MM.1S (cell line): ENCODE results near the gene ZNF556.
"Not testable (repeated sequence)": the region's sequence is repeated elsewhere in the genome, so short reads cannot be mapped to it uniquely, and the experiment has no call there.

Source experiments
- EZH2phosphoT487 ChIP-seq: fragments of 300-600 bp; sonication (generic); IDR thresholded peaks from 2 replicates; pipeline ENCODE4 v1.6.1; 2018; ENCODE audit warnings: antibody characterized with exemption, low read length
- TF ChIP-seq, protein P1 (sequence below): fragments of 300-600 bp; sonication (generic); IDR thresholded peaks from 2 replicates; pipeline ENCODE4 v1.5.1; 2016; ENCODE audit warnings: antibody characterized with exemption, low read length, mixed read lengths

DNA sequence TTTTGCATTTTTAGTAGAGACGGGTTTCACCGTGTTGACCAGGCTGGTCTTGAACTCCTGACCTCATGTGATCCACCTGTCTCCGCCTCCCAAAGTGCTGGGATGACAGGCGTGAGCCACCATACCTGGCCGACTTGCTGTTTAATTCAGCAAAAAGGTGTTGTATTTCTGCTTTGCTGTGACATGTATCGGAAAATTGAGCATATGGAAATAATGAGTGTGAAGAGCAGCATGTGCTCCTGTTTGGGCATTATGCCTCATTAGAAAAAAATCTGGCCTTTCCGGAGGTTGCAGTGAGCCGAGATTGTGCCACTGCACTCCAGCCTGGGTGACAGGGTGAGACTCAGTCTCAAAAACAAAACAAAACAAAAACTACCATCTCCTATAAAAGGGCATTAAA is 23.4 kb downstream of the ZNF556 start:
- TF ChIP-seq EZH2phosphoT487 = not testable (repeated sequence)
- TF ChIP-seq, protein P1, sequence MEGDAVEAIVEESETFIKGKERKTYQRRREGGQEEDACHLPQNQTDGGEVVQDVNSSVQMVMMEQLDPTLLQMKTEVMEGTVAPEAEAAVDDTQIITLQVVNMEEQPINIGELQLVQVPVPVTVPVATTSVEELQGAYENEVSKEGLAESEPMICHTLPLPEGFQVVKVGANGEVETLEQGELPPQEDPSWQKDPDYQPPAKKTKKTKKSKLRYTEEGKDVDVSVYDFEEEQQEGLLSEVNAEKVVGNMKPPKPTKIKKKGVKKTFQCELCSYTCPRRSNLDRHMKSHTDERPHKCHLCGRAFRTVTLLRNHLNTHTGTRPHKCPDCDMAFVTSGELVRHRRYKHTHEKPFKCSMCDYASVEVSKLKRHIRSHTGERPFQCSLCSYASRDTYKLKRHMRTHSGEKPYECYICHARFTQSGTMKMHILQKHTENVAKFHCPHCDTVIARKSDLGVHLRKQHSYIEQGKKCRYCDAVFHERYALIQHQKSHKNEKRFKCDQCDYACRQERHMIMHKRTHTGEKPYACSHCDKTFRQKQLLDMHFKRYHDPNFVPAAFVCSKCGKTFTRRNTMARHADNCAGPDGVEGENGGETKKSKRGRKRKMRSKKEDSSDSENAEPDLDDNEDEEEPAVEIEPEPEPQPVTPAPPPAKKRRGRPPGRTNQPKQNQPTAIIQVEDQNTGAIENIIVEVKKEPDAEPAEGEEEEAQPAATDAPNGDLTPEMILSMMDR = not testable (repeated sequence)
